Measurements from ENCODE around the gene HSD17B12.

HSD17B12 gene

GRCh38 chr11:43706631-43707030, 26.1 kb downstream of the HSD17B12 start:
- no peak for ATAC-seq

GRCh38 chr11:43708776-43709175, 28.2 kb downstream of the HSD17B12 start:
- TF ChIP-seq ZNF565 (CRISPR knock-in tag; conservative IDR thresholded peaks at IDR 0.05; ENCODE audit: low read depth) (no peak), TOX (CRISPR knock-in tag; IDR thresholded peaks at IDR 0.05; ENCODE audit: borderline replicate concordance) (no peak), ZNF8 (CRISPR knock-in tag; IDR thresholded peaks at IDR 0.05) (no peak), CSDC2 (CRISPR knock-in tag; IDR thresholded peaks at IDR 0.05) (no peak), TCF4 (CRISPR knock-in tag; IDR thresholded peaks at IDR 0.05; ENCODE audit: borderline replicate concordance) (no peak)
- no peak for ATAC-seq

More at GRCh38 chr11:43706631-43707030, 26.1 kb downstream of the HSD17B12 start:
- TF ChIP-seq ZNF70 (CRISPR knock-in tag; IDR thresholded peaks at IDR 0.05), result no peak
- no peak for TF ChIP-seq CSDC2 (CRISPR knock-in tag; IDR thresholded peaks at IDR 0.05)
- no peak for TF ChIP-seq ZNF8 (CRISPR knock-in tag; IDR thresholded peaks at IDR 0.05)
- TF ChIP-seq TCF4 (CRISPR knock-in tag; IDR thresholded peaks at IDR 0.05; ENCODE audit: borderline replicate concordance), result no peak
- TF ChIP-seq ZC3H10 (CRISPR knock-in tag; IDR thresholded peaks at IDR 0.05), result no peak
- TF ChIP-seq CREB5 (CRISPR knock-in tag; IDR thresholded peaks at IDR 0.05; ENCODE audit: low read depth), result no peak

GRCh38 chr11:43709689-43710088, 29.2 kb downstream of the HSD17B12 start:
- no peak for ATAC-seq
- no peak for TF ChIP-seq PPARA (CRISPR knock-in tag; IDR thresholded peaks at IDR 0.05; ENCODE audit: borderline replicate concordance)
- TF ChIP-seq ZFP3 (CRISPR knock-in tag; IDR thresholded peaks at IDR 0.05), result no peak
- TF ChIP-seq ARNTL (CRISPR knock-in tag; IDR thresholded peaks at IDR 0.05; ENCODE audit: borderline replicate concordance, low read depth), result no peak
- no peak for TF ChIP-seq BACH2 (CRISPR knock-in tag; IDR thresholded peaks at IDR 0.05; ENCODE audit: borderline replicate concordance)

- TF ChIP-seq ZNF70 (CRISPR knock-in tag; IDR thresholded peaks at IDR 0.05), result no peak
- TF ChIP-seq ZFP3 (CRISPR knock-in tag; IDR thresholded peaks at IDR 0.05), result no peak
- no peak for TF ChIP-seq ZFP30 (CRISPR knock-in tag; IDR thresholded peaks at IDR 0.05)
- TF ChIP-seq ISL1 (CRISPR knock-in tag; IDR thresholded peaks at IDR 0.05), result no peak
- no peak for TF ChIP-seq ZNF565 (CRISPR knock-in tag; conservative IDR thresholded peaks at IDR 0.05; ENCODE audit: low read depth)
- TF ChIP-seq ARNTL (CRISPR knock-in tag; IDR thresholded peaks at IDR 0.05; ENCODE audit: borderline replicate concordance, low read depth), result no peak
- TF ChIP-seq GLIS3 (CRISPR knock-in tag; IDR thresholded peaks at IDR 0.05), result no peak
- ATAC-seq, result no peak
Measured at GRCh38 chr11:43712676-43713075, 32.1 kb downstream of the HSD17B12 start.

- ATAC-seq, result no peak
- TF ChIP-seq OSR1 (CRISPR knock-in tag; IDR thresholded peaks at IDR 0.05), result no peak
- TF ChIP-seq CSRNP3 (CRISPR knock-in tag; IDR thresholded peaks at IDR 0.05), result no peak
- TF ChIP-seq ZNF565 (CRISPR knock-in tag; conservative IDR thresholded peaks at IDR 0.05; ENCODE audit: low read depth), result no peak
- no peak for TF ChIP-seq ZNF8 (CRISPR knock-in tag; IDR thresholded peaks at IDR 0.05)
- TF ChIP-seq GLIS3 (CRISPR knock-in tag; IDR thresholded peaks at IDR 0.05), result no peak
- TF ChIP-seq ZFP3 (CRISPR knock-in tag; IDR thresholded peaks at IDR 0.05), result no peak
- TF ChIP-seq TOX (CRISPR knock-in tag; IDR thresholded peaks at IDR 0.05; ENCODE audit: borderline replicate concordance), result no peak
- no peak for TF ChIP-seq ZC3H10 (CRISPR knock-in tag; IDR thresholded peaks at IDR 0.05)
- no peak for TF ChIP-seq SNAI2 (CRISPR knock-in tag; IDR thresholded peaks at IDR 0.05)
- TF ChIP-seq ZFP30 (CRISPR knock-in tag; IDR thresholded peaks at IDR 0.05), result no peak
- TF ChIP-seq BACH2 (CRISPR knock-in tag; IDR thresholded peaks at IDR 0.05; ENCODE audit: borderline replicate concordance), result no peak
- TF ChIP-seq POU6F1 (CRISPR knock-in tag; IDR thresholded peaks at IDR 0.05; ENCODE audit: borderline replicate concordance, low read depth), result no peak
- TF ChIP-seq RARB (CRISPR knock-in tag; IDR thresholded peaks at IDR 0.05), result no peak
- no peak for TF ChIP-seq CREB5 (CRISPR knock-in tag; IDR thresholded peaks at IDR 0.05; ENCODE audit: low read depth)
- no peak for TF ChIP-seq ZNF70 (CRISPR knock-in tag; IDR thresholded peaks at IDR 0.05)
- no peak for TF ChIP-seq PPARA (CRISPR knock-in tag; IDR thresholded peaks at IDR 0.05; ENCODE audit: borderline replicate concordance)
Measured at GRCh38 chr11:43718373-43718772, 37.8 kb downstream of the HSD17B12 start.
